ENCODE measurements around the gene SIPA1L3. TPM values are rescaled to one million over a fixed set of nuclear protein-coding genes. Genes with fewer than 3 reads are reported as not detected.

The SIPA1L3 gene
- total and polyA plus RNA-seq, 9 of the 15 experiments (the other 6 are each of a cell fraction or from before 2014, with no cell fraction given), result 0.01 to 6.1 (median 2.5) TPM

GRCh38 chr19:38006361-38007045, 99.5 kb downstream of the SIPA1L3 start:
- no peak overlapping the region for H3K4me2 ChIP-seq (ENCODE audit: insufficient read depth, low read length)

More at GRCh38 chr19:38006361-38007045, 99.5 kb downstream of the SIPA1L3 start:
- H3K9ac ChIP-seq (ENCODE audit: insufficient read depth in 1 of 2, low read depth in 2 of 2, low read length in 2 of 2), result no peak overlapping the region
- no peak overlapping the region for H3K27ac ChIP-seq (ENCODE audit: extremely low read depth, low read depth, low read length)
- POLR2A ChIA-PET, result no interaction called here
- ATAC-seq, result no peak
- peaks cover 0 to 7% of the 10 kb centered on the region in 2 experiments; a peak in 1 of 5 replicates for H3K27me3 ChIP-seq (ENCODE audit: control insufficient read depth in 2 of 2, insufficient read depth in 2 of 2, low read length in 2 of 2)
- H3K4me1 ChIP-seq (replicated peaks in 1 of 2; ENCODE audit: control insufficient read depth in 2 of 2, insufficient read depth in 2 of 2, low read length in 2 of 2), result peaks cover 0 to 10% of the 10 kb centered on the region in 2 experiments; a peak in 2 of 5 replicates
- BruUV-seq (replicated peaks), result no TSS peak
- no peak for TF ChIP-seq E2F5 (CRISPR knock-in tag; IDR thresholded peaks at IDR 0.05)
- TF ChIP-seq ZSCAN29 (IDR thresholded peaks at IDR 0.05), result no peak
- peak; percentile 38; the same call in 1 of the 2 replicates for TF ChIP-seq SPI1 (IDR thresholded peaks at IDR 0.05; ENCODE audit: borderline replicate concordance, low read depth, low read length)
- TF ChIP-seq HNRNPL (IDR thresholded peaks at IDR 0.05; ENCODE audit: low read depth, low read length), result no peak
- TF ChIP-seq XRCC5 (IDR thresholded peaks at IDR 0.05; ENCODE audit: low read depth, low read length), result no peak
- TF ChIP-seq YY1 (IDR thresholded peaks at IDR 0.05; ENCODE audit: borderline replicate concordance in 1 of 3, control insufficient read depth in 1 of 3, extremely low read depth in 1 of 3, insufficient read depth in 3 of 3, insufficient read length in 1 of 3, insufficient replicate concordance in 2 of 3, low read depth in 1 of 3, low read length in 2 of 3), result no peak
- peak; percentile 90 for TF ChIP-seq ZNF239 (CRISPR knock-in tag; IDR thresholded peaks at IDR 0.05)
- TF ChIP-seq DDX20 (tag; IDR thresholded peaks at IDR 0.05; ENCODE audit: low read depth), result no peak
- no peak for TF ChIP-seq ZMIZ1 (IDR thresholded peaks at IDR 0.05; ENCODE audit: low read depth in 2 of 2, low read length in 2 of 2)
- TF ChIP-seq KLF13 (tag; IDR thresholded peaks at IDR 0.05; ENCODE audit: borderline replicate concordance, low read depth), result no peak
- in situ Hi-C loops (cut with MboI) (no loop called here), intact Hi-C loops (cut with micrococcal nuclease) (no loop called here)
- 45% methylated on average over 20 of the region's 20 CpGs for WGBS (ENCODE audit: insufficient coverage, low coverage, missing lambda C conversion rate)
- no peak for FAIRE-seq
- H3K79me2 ChIP-seq (ENCODE audit: control insufficient read depth, insufficient read depth, low read length), result no peaks in the 10 kb centered on the region
- H3K36me3 ChIP-seq (ENCODE audit: control insufficient read depth, insufficient read depth, low read length), result no peaks in the 10 kb centered on the region
- no peak for DNase-seq (ENCODE audit: extremely low read depth in 1 of 4, low spot score in 3 of 4)
- H3K9me3 ChIP-seq (replicated peaks; ENCODE audit: control insufficient read depth, insufficient read depth, low read depth, low read length), result no peaks in the 10 kb centered on the region
- no peak overlapping the region for H2AFZ ChIP-seq (ENCODE audit: low read depth, low read length)
- CTCF ChIA-PET (ENCODE audit: low intra/inter-chr PET ratio), result no interaction called here
- H4K20me1 ChIP-seq (replicated peaks; ENCODE audit: control insufficient read depth, insufficient read depth, low read length), result no peaks in the 10 kb centered on the region; the same call in 1 of the 2 replicates
- no peaks in the 10 kb centered on the region for H3K9me1 ChIP-seq (ENCODE audit: control insufficient read depth, insufficient read depth, low read length)
- no peak overlapping the region for H3K4me3 ChIP-seq

All from K562 (cell line).